Measurements from ENCODE around the gene CAST.

- no peak for TF ChIP-seq CTCF (IDR thresholded peaks at IDR 0.05)
- no peak for TF ChIP-seq POLR2A (IDR thresholded peaks at IDR 0.05)
- TF ChIP-seq EP300 (IDR thresholded peaks at IDR 0.05), result no peak
Observed at GRCh38 chr5:96795626-96796025, 133.4 kb downstream of the CAST start.

Data from tibial nerve (tissue), 4 donors.